NCI-H2196 (cell line): ENCODE measurements around the gene ARHGAP45.
A peak's percentile ranks its signal among the peaks of the same experiment; 100 is the strongest.

Experiments
- DNase-seq: peaks from one replicate; lab custom pipeline; 2025; ENCODE audit not compliant: unreplicated experiment; lab: John Stamatoyannopoulos, UW

ARHGAP45 gene

GRCh38 chr19:1054102-1055027 is 12.6 kb upstream of the ARHGAP45 start:
- DNase-seq = no peak

GRCh38 chr19:1055028-1055425 is 11.9 kb upstream of the ARHGAP45 start:
- DNase-seq = no peak

GRCh38 chr19:1055886-1056620 is 10.9 kb upstream of the ARHGAP45 start:
- no peak for DNase-seq

- peak; percentile 31 for DNase-seq
Observed at GRCh38 chr19:1057176-1057855, 9.7 kb upstream of the ARHGAP45 start.

GRCh38 chr19:1058112-1058511 is 8.9 kb upstream of the ARHGAP45 start:
- no peak for DNase-seq

GRCh38 chr19:1060689-1061088 is 6.3 kb upstream of the ARHGAP45 start:
- DNase-seq = no peak

- DNase-seq = no peak
Observed at GRCh38 chr19:1061987-1062386, 5.0 kb upstream of the ARHGAP45 start.

GRCh38 chr19:1062387-1063029 is 4.5 kb upstream of the ARHGAP45 start:
- DNase-seq = no peak

GRCh38 chr19:1063030-1063908 is 3.7 kb upstream of the ARHGAP45 start:
- no peak for DNase-seq

GRCh38 chr19:1063909-1064660 is 2.9 kb upstream of the ARHGAP45 start:
- no peak for DNase-seq

- peak; percentile 69 for DNase-seq
Observed at GRCh38 chr19:1064661-1065605, 2.0 kb upstream of the ARHGAP45 start.

- no peak for DNase-seq
Observed at GRCh38 chr19:1065606-1066109, 1.3 kb upstream of the ARHGAP45 start.

GRCh38 chr19:1066251-1066747 is 668 bp upstream of the ARHGAP45 start:
- DNase-seq = no peak

GRCh38 chr19:1067341-1067957 is 482 bp downstream of the ARHGAP45 start:
- no peak for DNase-seq

- DNase-seq = no peak
Observed at GRCh38 chr19:1068009-1069001, 1.3 kb downstream of the ARHGAP45 start.
